GF-D8 (cell line): ENCODE measurements around the gene OFD1.

Source experiments
- DNase-seq: peaks from one replicate; lab custom pipeline; 2025; lab: John Stamatoyannopoulos, UW

OFD1 gene

DNA sequence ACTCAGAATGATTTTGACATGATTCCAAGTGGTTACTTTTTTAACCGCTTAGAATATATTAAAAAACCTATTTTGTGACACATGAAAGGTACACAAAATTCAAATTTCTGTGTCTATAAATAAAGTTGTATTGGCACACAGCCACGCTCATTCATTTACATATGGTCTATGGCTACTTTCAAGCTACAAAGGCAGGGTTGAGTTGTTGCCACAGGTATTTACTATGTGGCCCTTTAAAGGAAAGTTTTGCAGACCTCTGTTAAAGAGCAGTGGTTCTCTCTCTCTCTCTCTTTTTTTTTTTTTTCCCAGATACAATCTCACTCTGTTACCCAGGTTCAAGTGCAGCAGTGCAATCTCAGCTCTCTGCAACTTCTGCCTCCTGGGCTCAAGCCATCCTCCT, 59.3 kb downstream of the OFD1 start:
- no peak for DNase-seq

DNA sequence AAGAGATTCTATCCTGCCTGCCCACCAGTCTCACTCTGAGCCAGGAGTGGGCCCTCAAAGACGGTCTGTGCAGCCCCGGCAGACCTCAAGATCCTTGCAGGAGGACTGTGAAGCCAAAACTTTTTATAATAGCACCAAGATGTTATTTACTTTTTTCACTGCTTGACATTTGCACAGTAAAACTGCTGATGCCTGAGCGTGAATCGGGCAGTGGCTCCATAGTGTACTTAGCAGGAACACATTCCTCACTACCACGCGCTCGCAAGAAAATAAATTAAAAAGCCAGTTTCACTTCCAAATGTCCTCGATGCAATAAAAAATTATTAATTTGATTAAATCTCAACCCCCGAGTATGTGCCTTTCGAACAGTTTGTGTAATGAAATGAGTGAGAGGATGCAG, 59.9 kb downstream of the OFD1 start:
- DNase-seq, result no peak

DNA sequence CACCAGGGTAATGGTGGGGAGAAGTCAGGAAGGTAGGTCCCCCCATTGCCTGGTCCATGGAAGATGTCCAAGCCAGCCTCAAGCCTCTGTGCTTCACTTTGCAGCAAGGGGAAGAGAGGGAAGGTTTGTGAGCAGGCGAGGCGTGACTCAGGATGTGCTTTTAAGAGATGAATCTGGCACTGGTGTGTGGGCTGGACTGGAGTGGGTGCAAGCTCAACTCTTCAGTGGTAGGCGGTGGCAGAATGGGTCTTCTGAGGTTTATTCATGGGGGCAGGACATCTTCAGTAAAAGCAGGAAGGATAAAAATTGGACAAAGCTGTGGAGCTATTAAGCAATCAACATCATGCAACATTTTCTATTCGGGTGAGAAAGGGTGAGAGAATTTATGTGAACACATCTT, 63.0 kb downstream of the OFD1 start:
- DNase-seq, result no peak

DNA sequence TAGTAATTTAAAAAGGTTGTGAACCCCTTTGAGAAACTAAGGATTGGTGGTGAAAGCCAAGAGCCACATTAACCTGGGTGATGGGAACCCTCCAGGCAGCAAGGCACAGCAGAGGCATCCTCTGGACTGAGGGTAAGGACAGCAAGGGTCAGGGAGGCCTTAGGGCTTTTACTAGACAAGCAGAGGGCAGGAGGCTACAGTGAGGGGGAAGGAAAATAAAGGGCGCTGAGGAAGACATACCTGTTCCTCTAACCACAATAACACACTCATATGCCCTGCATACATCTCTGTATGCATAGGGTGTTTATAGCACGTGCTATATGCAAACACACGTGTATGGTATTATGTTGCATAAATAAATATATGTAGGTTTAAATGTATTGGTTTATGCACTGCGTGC, 63.6 kb downstream of the OFD1 start:
- DNase-seq, result no peak

DNA sequence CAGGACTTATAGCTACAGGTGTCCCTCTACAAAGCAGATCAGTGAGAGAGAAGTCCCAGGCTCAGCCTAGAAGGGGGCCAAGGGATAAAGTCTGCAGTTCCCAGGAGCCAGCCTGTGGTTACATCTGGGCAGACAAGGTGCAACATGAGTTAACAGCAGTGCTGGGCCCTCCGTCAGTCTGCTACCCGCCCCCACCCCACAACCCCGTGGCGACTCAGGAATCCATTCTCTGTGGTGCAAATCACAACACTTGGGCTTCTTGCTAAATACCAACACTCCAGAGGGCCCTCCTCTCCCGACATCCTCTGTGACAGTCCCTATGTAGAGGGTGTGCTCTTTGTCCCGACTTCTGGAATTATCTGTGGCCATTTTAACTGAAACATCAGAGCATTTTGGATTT, 68.6 kb downstream of the OFD1 start:
- no peak for DNase-seq

DNA sequence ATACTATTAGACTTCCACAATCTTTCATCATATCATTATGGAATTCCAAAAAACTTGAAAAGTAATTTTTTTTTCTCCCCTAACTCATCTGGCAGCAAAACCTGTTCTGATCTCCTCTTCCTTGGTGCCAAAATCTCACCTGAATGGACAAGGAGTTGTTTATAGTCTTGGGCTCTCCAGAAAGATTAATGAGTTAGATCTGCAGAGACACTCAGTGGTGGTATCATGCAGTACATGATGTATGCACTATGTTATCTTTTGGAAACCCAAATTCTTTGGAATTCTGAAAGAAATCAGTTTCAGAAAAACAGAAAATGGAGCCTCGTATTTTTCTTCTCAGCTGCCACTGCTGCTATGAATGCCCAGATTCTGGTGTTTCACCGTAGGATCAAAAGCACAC, 70.7 kb downstream of the OFD1 start:
- DNase-seq, result no peak

DNA sequence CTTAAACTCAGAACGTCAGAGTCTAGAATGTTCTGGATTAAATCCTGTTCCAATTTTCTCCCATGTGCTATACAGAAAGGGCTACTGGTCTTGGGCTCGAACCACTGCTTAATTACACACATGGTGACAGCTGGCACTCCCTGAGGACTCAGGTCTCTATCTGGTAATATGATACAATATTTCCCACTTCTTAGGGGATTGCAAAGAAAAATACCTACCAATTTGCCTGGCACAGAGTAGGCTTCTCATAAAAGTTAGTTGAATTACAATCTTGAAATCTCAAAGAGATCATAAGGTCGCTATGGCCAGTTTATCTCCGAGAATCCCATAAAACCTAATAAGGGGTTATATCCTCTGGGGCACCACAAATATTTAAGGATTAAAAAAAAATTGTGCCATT, 73.7 kb downstream of the OFD1 start:
- no peak for DNase-seq

DNA sequence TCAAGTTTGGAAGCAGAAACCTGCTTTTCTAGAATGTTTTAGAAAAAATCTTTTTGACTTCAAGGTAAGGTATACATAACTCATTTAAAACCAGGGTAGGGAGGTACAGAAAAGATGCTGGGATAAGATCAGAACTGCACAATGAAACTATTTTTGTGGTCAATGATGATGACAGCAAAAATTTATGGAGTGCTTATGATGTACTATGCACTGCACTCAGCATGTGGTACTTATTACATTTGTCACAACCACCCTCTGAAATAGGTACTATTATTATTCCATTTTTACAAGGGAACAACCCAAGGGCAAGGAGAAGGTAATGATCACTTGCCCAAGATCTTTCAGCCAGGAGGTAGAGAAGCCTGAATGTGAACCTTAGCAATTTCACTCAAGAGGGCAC, 74.3 kb downstream of the OFD1 start:
- no peak for DNase-seq

DNA sequence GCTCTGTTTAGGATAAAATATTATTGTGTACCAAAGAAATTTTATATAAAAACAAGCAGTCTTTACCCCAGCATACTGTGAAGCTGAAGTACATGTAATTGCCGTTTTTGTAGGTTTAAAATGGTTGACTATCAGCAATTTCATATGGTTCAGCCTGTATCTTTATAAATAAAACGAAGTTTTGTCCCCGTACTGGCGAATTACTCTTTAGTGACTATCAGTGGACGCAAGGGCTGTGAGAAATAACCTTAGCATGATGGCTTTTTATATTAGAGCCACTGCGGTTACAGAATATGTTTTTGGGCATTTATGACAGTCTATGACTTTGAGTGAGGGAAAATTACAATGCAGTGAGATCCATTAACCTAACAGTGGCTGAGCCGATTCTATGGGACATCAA, 81.1 kb downstream of the OFD1 start:
- DNase-seq, result no peak

DNA sequence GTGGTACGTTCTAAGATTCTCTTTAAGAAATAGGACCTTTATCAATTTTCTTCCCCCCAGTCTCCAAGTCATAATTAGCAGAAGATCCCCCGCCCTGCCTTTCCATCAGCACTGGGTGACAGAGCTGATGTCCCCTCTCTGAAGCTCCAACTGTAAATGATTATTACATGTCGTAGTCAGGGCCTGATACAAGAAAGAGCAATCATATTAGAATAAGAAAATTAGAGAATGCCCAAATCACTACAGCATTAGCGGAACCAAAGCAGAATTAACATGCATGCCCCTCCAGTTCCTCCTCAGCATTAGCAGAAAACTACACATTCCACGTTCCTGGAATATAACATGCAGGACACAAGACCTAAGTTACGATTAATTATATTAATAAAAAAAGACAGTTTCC, 81.6 kb downstream of the OFD1 start:
- no peak for DNase-seq

DNA sequence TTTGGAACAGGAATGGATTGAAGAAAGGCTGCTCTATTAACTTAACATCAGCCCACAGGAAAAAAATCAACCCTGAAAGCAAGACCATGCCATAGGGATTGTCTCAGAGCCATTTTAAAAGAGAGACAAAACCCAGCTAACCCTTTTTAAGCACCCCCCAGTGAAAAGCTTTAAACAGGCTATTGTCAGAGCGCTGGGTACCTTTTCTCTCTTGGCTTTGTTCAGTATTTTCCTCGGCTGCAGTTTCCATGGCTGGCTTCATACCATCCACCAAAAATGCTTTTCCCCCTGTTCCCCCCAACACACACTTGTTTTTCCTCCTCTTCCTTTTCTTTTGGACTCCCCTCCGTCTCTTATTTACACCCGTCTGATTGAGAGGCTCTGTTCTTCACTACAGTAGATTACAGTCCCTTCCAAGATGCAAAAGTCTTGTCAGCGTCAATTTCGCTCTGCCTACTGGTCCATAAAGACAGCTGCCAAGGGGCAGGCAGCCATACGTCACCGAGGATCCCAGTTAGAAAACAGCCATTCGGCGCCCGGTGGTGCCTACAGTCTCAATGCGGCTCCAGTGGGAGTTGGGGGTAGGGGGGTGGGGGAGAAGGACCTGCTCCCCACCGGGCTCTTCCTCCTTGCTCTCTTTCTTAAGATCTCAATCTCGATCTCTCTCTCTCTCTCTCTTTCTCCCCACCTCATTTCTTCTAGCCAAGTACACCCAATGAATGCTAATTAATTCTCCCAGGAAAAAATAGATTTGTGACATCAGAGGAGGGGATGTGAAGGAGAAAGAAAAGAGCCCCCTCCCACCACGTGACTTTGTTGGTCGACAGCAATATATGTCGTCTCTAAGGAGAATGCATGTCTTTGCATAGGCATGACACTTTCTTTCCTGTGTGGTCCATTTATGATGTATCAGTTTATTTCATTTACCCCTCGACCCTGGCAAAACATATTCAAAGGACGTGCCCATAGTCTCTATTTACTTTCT, 82.4 kb downstream of the OFD1 start, which contains the start of gene GPM6B:
GPM6B (minus strand) TSS at position 451 of the 985 bp plus-strand sequence; CDS start at position 262, 189 bp downstream.
- no peak for DNase-seq
